Panc1 (cell line): ENCODE measurements around the gene TTC28. TPM values are rescaled to one million over a fixed set of nuclear protein-coding genes. Genes with fewer than 3 reads are reported as not detected.

ENCODE experiments used
- ATAC-seq: fragments of 200-7000 bp; cut with Tn5 transposase; 2 replicates; pipeline ENCODE4 v1.9.1; 2020; ENCODE audit warnings: mild to moderate bottlenecking, moderate library complexity
- BruUV-seq: library from RNA; stranded (reverse); fragments of 400-500 nt; replicated peaks from 2 replicates; lab custom pipeline; 2021; lab: Mats Ljungman, UMichigan
- CTCF ChIA-PET: fragments of 300-600 bp; sonication (Branson Sonifier 250); formaldehyde crosslinking; loops from one replicate; lab custom pipeline; 2022; ENCODE audit warnings: antibody characterized with exemption; lab: Charles Lee
- POLR2A ChIA-PET: fragments of 300-600 bp; sonication (Branson Sonifier 250); formaldehyde crosslinking; loops from one replicate; lab custom pipeline; 2022; ENCODE audit warnings: antibody characterized with exemption; lab: Charles Lee
- DNase-seq: peaks from one replicate; pipeline ENCODE4 v3.0.0-alpha.2; 2010; ENCODE audit warnings: low read depth, low spot score
- H3K27ac ChIP-seq: 2 replicates; pipeline ENCODE4 v1.5.1; 2011; ENCODE audit warnings: mild to moderate bottlenecking, low read length, inconsistent platforms
- H3K27me3 ChIP-seq: fragments of 200-500 bp; sonication (Bioruptor generic); 2 replicates; pipeline ENCODE4 v1.6.0; 2014; ENCODE audit warnings: low read length, inconsistent platforms; ENCODE audit not compliant: control insufficient read depth, insufficient read depth
- H3K36me3 ChIP-seq: fragments of 200-500 bp; sonication (Bioruptor generic); 2 replicates; pipeline ENCODE4 v1.5.1; 2014; ENCODE audit warnings: inconsistent platforms, mild to moderate bottlenecking, low read length, moderate library complexity; ENCODE audit not compliant: control insufficient read depth, insufficient read depth
- H3K4me1 ChIP-seq: 2 replicates; pipeline ENCODE4 v1.5.1; 2011; ENCODE audit warnings: inconsistent platforms, mild to moderate bottlenecking, low read length, moderate library complexity; ENCODE audit not compliant: control insufficient read depth, insufficient read depth
- H3K4me3 ChIP-seq, 2 experiments: 2 replicates each; pipeline ENCODE4 v1.5.1; 2011 to 2012; ENCODE audit warnings: low read depth in 2 of 2, low read length in 2 of 2, mild to moderate bottlenecking in 2 of 2, inconsistent platforms in 1 of 2, moderate library complexity in 1 of 2
- H3K9me3 ChIP-seq: fragments of 200-500 bp; sonication (Bioruptor generic); 2 replicates; pipeline ENCODE4 v1.5.1; 2014; ENCODE audit warnings: low read depth, mild to moderate bottlenecking, inconsistent platforms, low read length, moderate library complexity; ENCODE audit not compliant: control insufficient read depth, insufficient read depth
- POLR2AphosphoS5 ChIP-seq: IDR thresholded peaks from 2 replicates; pipeline ENCODE4 v1.6.1; 2012; ENCODE audit warnings: mild to moderate bottlenecking, low read depth, low read length, moderate library complexity
- SIN3A ChIP-seq: IDR thresholded peaks from 2 replicates; pipeline ENCODE4 v1.6.1; 2012; ENCODE audit warnings: low read depth, mild to moderate bottlenecking, low read length, moderate library complexity, borderline replicate concordance; ENCODE audit not compliant: insufficient read depth
- TCF7L2 ChIP-seq: IDR thresholded peaks from 2 replicates; pipeline ENCODE4 v1.6.1; 2011; ENCODE audit warnings: mild to moderate bottlenecking, low read depth, low read length, inconsistent platforms
- in situ Hi-C: cut with HindIII; loops from 2 replicates; pipeline ENCODE4 v1.10.0; 2016; ENCODE audit warnings: low sequenced_read_pairs, low pct_unique_long_range_greater_than_20kb
- intact Hi-C: fragments of 100-400 bp; cut with micrococcal nuclease; formaldehyde crosslinking; loops from one replicate; pipeline ENCODE4 v1.10.0; 2022; ENCODE audit not compliant: unreplicated experiment
- total RNA-seq: library from RNA; stranded (reverse); gene quantifications from one replicate; pipeline ENCODE4 v1.2.1, GENCODE V29; 2021; ENCODE audit not compliant: unreplicated experiment
- TF ChIP-seq, protein P1 (sequence below): fragments of 450-650 bp; IDR thresholded peaks from 2 replicates; pipeline ENCODE4 v1.5.1; 2017; ENCODE audit warnings: mild to moderate bottlenecking
- TF ChIP-seq, protein P2 (sequence below), 2 experiments: IDR thresholded peaks; 2 replicates each; pipeline ENCODE4 v1.6.1; 2011 to 2012; ENCODE audit warnings: low read depth in 2 of 2, control low read depth in 1 of 2, low read length in 1 of 2, mild to moderate bottlenecking in 1 of 2, moderate library complexity in 1 of 2; ENCODE audit not compliant: insufficient read depth in 1 of 2

The TTC28 gene
- total RNA-seq, 1 experiment from 2014 or later = 24.8 TPM

GRCh38 chr22:28344918-28345703 is 334.5 kb downstream of the TTC28 start:
- BruUV-seq = no TSS peak
- no peak for ATAC-seq

DNA sequence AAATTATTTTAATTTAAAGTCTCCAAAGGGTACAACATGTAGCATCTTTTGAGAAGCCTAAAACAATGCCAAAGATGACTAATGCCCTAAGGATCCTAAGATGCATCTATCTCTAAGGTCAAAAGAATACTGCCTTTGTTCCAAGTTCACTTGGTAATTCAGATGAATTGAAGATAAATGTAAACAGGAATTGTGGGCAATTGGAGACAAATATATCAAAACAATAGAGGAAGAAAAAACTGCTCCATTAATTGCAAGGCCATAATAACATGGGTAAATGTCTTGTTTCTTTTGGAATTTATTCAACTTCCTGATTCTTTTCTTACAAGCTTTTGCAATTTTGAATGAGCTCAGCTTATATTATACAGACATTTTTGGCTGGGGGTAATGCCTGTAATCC is 338.6 kb downstream of the TTC28 start:
- ATAC-seq (no peak), DNase-seq (no peak)
- POLR2A ChIA-PET = no interaction called here
- in situ Hi-C loops = no loop called here
- no peak overlapping the region for H3K4me3 ChIP-seq
- H3K4me1 ChIP-seq = no peaks in the 10 kb centered on the region
- no TSS peak for BruUV-seq
- no peak overlapping the region for H3K27ac ChIP-seq
- H3K9me3 ChIP-seq = no peaks in the 10 kb centered on the region
- intact Hi-C loops = no loop called here
- H3K27me3 ChIP-seq = no peaks in the 10 kb centered on the region
- no peaks in the 10 kb centered on the region for H3K36me3 ChIP-seq
- TF ChIP-seq TCF7L2 (no peak), POLR2AphosphoS5 (no peak), SIN3A (no peak)
- TF ChIP-seq, protein P1, sequence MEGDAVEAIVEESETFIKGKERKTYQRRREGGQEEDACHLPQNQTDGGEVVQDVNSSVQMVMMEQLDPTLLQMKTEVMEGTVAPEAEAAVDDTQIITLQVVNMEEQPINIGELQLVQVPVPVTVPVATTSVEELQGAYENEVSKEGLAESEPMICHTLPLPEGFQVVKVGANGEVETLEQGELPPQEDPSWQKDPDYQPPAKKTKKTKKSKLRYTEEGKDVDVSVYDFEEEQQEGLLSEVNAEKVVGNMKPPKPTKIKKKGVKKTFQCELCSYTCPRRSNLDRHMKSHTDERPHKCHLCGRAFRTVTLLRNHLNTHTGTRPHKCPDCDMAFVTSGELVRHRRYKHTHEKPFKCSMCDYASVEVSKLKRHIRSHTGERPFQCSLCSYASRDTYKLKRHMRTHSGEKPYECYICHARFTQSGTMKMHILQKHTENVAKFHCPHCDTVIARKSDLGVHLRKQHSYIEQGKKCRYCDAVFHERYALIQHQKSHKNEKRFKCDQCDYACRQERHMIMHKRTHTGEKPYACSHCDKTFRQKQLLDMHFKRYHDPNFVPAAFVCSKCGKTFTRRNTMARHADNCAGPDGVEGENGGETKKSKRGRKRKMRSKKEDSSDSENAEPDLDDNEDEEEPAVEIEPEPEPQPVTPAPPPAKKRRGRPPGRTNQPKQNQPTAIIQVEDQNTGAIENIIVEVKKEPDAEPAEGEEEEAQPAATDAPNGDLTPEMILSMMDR = no peak
- TF ChIP-seq, protein P2, sequence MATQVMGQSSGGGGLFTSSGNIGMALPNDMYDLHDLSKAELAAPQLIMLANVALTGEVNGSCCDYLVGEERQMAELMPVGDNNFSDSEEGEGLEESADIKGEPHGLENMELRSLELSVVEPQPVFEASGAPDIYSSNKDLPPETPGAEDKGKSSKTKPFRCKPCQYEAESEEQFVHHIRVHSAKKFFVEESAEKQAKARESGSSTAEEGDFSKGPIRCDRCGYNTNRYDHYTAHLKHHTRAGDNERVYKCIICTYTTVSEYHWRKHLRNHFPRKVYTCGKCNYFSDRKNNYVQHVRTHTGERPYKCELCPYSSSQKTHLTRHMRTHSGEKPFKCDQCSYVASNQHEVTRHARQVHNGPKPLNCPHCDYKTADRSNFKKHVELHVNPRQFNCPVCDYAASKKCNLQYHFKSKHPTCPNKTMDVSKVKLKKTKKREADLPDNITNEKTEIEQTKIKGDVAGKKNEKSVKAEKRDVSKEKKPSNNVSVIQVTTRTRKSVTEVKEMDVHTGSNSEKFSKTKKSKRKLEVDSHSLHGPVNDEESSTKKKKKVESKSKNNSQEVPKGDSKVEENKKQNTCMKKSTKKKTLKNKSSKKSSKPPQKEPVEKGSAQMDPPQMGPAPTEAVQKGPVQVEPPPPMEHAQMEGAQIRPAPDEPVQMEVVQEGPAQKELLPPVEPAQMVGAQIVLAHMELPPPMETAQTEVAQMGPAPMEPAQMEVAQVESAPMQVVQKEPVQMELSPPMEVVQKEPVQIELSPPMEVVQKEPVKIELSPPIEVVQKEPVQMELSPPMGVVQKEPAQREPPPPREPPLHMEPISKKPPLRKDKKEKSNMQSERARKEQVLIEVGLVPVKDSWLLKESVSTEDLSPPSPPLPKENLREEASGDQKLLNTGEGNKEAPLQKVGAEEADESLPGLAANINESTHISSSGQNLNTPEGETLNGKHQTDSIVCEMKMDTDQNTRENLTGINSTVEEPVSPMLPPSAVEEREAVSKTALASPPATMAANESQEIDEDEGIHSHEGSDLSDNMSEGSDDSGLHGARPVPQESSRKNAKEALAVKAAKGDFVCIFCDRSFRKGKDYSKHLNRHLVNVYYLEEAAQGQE (IDR thresholded peaks at IDR 0.05; ENCODE audit: insufficient read depth in 1 of 2, low read depth in 2 of 2, low read length in 1 of 2) = no peak
- CTCF ChIA-PET = no interaction called here

More at GRCh38 chr22:28344918-28345703, 334.5 kb downstream of the TTC28 start:
- intact Hi-C loops (no loop called here), in situ Hi-C loops (no loop called here)
- Histone ChIP-seq H3K9me3 (no peaks in the 10 kb centered on the region), H3K27me3 (no peaks in the 10 kb centered on the region), H3K36me3 (no peaks in the 10 kb centered on the region), H3K27ac (no peak overlapping the region), H3K4me3 (no peak overlapping the region), H3K4me1 (no peaks in the 10 kb centered on the region)
- ChIA-PET POLR2A (no interaction called here), CTCF (no interaction called here)
- DNase-seq = no peak
- no peak for TF ChIP-seq SIN3A
- TF ChIP-seq, protein P1 = no peak
- TF ChIP-seq TCF7L2 = no peak
- TF ChIP-seq POLR2AphosphoS5 = no peak
- TF ChIP-seq, protein P2 (IDR thresholded peaks at IDR 0.05; ENCODE audit: insufficient read depth in 1 of 2, low read depth in 2 of 2, low read length in 1 of 2) = no peak
